HG03354 (cell line): ENCODE results near the gene NFU1.
"Not testable (repeated sequence)": the region's sequence is repeated elsewhere in the genome, so short reads cannot be mapped to it uniquely, and the experiment has no call there.

Experiments used
- ATAC-seq: cut with Tn5 transposase; IDR thresholded peaks from one replicate; pipeline ENCODE4 v1.9.1; 2021; ENCODE audit warnings: mild to moderate bottlenecking; ENCODE audit not compliant: unreplicated experiment, poor library complexity, severe bottlenecking

NFU1 gene

GRCh38 chr2:69453475-69454129 lies 16.4 kb upstream of the NFU1 start:
- ATAC-seq = peak; percentile 83

GRCh38 chr2:69452687-69453086 lies 15.5 kb upstream of the NFU1 start:
- no peak for ATAC-seq

GRCh38 chr2:69450735-69451416 lies 13.6 kb upstream of the NFU1 start:
- no peak for ATAC-seq

GRCh38 chr2:69449906-69450305 lies 12.7 kb upstream of the NFU1 start:
- no peak for ATAC-seq

- ATAC-seq = not testable (repeated sequence)
These were observed 6.4 kb upstream of the NFU1 start for GRCh38 chr2:69443673-69444072.

GRCh38 chr2:69439499-69439898 lies 2.3 kb upstream of the NFU1 start:
- not testable (repeated sequence) for ATAC-seq

GRCh38 chr2:69438580-69438979 lies 1.3 kb upstream of the NFU1 start:
- ATAC-seq = no peak

GRCh38 chr2:69437751-69438154 lies 518 bp upstream of the NFU1 start:
- ATAC-seq = no peak

GRCh38 chr2:69436596-69436937 lies 668 bp downstream of the NFU1 start:
- ATAC-seq = peak; percentile 3

GRCh38 chr2:69434753-69435152 lies 2.5 kb downstream of the NFU1 start:
- ATAC-seq = no peak

- no peak for ATAC-seq
These were observed 7.6 kb downstream of the NFU1 start for GRCh38 chr2:69429491-69430183.

GRCh38 chr2:69428981-69429380 lies 8.3 kb downstream of the NFU1 start:
- no peak for ATAC-seq

- no peak for ATAC-seq
These were observed 12.8 kb downstream of the NFU1 start for GRCh38 chr2:69424419-69424818.

- no peak for ATAC-seq
These were observed 15.0 kb downstream of the NFU1 start for GRCh38 chr2:69422198-69422597.

- ATAC-seq = not testable (repeated sequence)
These were observed 18.1 kb downstream of the NFU1 start for GRCh38 chr2:69419111-69419510.

- no peak for ATAC-seq
These were observed 21.1 kb downstream of the NFU1 start for GRCh38 chr2:69416147-69416546.

GRCh38 chr2:69411120-69411519 lies 26.1 kb downstream of the NFU1 start:
- ATAC-seq = no peak

- no peak for ATAC-seq
These were observed 31.9 kb downstream of the NFU1 start for GRCh38 chr2:69405306-69405705.

GRCh38 chr2:69400121-69400520 lies 37.1 kb downstream of the NFU1 start:
- no peak for ATAC-seq

GRCh38 chr2:69397234-69397633 lies 40.0 kb downstream of the NFU1 start:
- ATAC-seq = no peak

GRCh38 chr2:69395866-69396265 lies 41.4 kb downstream of the NFU1 start:
- no peak for ATAC-seq
